MM.1S (cell line): ENCODE data around the gene ISCA1.

ENCODE experiments used
- DNase-seq: peaks from one replicate; pipeline ENCODE4 v3.0.0-alpha.2; 2015
- H2AFZ ChIP-seq: fragments of 300-600 bp; sonication (generic); 2 replicates; pipeline ENCODE4 v1.6.0; 2016; ENCODE audit warnings: antibody characterized with exemption, low read length
- H3F3A ChIP-seq: fragments of 300-600 bp; sonication (generic); 2 replicates; pipeline ENCODE4 v1.6.1; 2016; ENCODE audit warnings: mild to moderate bottlenecking, antibody characterized with exemption, low read length, moderate library complexity, mixed read lengths; ENCODE audit not compliant: insufficient read depth
- H3K27ac ChIP-seq: fragments of 300-600 bp; sonication (generic); 2 replicates; pipeline ENCODE4 v1.5.1; 2016; ENCODE audit warnings: mild to moderate bottlenecking, low read length
- H3K27me3 ChIP-seq: fragments of 300-600 bp; sonication (generic); replicated peaks from 2 replicates; pipeline ENCODE4 v1.6.0; 2016; ENCODE audit warnings: low read length; ENCODE audit not compliant: insufficient read depth
- H3K36me3 ChIP-seq: fragments of 300-600 bp; sonication (generic); replicated peaks from 2 replicates; pipeline ENCODE4 v1.6.1; 2016; ENCODE audit warnings: mild to moderate bottlenecking, low read length, mixed read lengths; ENCODE audit not compliant: insufficient read depth
- H3K4me1 ChIP-seq: fragments of 300-600 bp; sonication (generic); 2 replicates; pipeline ENCODE4 v1.6.1; 2016; ENCODE audit warnings: low read length, mixed read lengths
- H3K4me2 ChIP-seq: fragments of 300-600 bp; sonication (generic); 2 replicates; pipeline ENCODE4 v1.6.0; 2016; ENCODE audit warnings: low read depth, low read length
- H3K4me3 ChIP-seq: fragments of 300-600 bp; sonication (generic); 2 replicates; pipeline ENCODE4 v1.5.1; 2016; ENCODE audit warnings: low read length, mixed read lengths
- H3K79me2 ChIP-seq: fragments of 300-600 bp; sonication (generic); 2 replicates; pipeline ENCODE4 v1.6.1; 2016; ENCODE audit warnings: mixed run types, low read length, mixed read lengths
- H3K9ac ChIP-seq: fragments of 300-600 bp; sonication (generic); 2 replicates; pipeline ENCODE4 v1.6.1; 2016; ENCODE audit warnings: low read length, mixed read lengths
- H3K9me2 ChIP-seq: fragments of 300-600 bp; sonication (generic); replicated peaks from 2 replicates; pipeline ENCODE4 v1.6.1; 2016; ENCODE audit warnings: mild to moderate bottlenecking, low read length, mixed read lengths; ENCODE audit not compliant: insufficient read depth
- H3K9me3 ChIP-seq: fragments of 300-600 bp; sonication (generic); replicated peaks from 2 replicates; pipeline ENCODE4 v1.6.1; 2016; ENCODE audit warnings: mild to moderate bottlenecking, low read length, mixed read lengths; ENCODE audit not compliant: insufficient read depth
- H4K20me1 ChIP-seq: fragments of 300-600 bp; sonication (generic); 2 replicates; pipeline ENCODE4 v1.6.1; 2016; ENCODE audit warnings: mild to moderate bottlenecking, low read length, moderate library complexity, mixed read lengths; ENCODE audit not compliant: insufficient read depth
- EZH2 ChIP-seq: fragments of 300-600 bp; sonication (generic); optimal IDR thresholded peaks from 2 replicates; pipeline ENCODE3; 2017; ENCODE audit warnings: low read depth, mild to moderate bottlenecking, antibody characterized with exemption, low read length, mixed read lengths
- EZH2phosphoT487 ChIP-seq: fragments of 300-600 bp; sonication (generic); IDR thresholded peaks from 2 replicates; pipeline ENCODE4 v1.6.1; 2018; ENCODE audit warnings: antibody characterized with exemption, low read length
- TF ChIP-seq, protein P1 (sequence below): fragments of 300-600 bp; sonication (generic); IDR thresholded peaks from 2 replicates; pipeline ENCODE4 v1.5.1; 2016; ENCODE audit warnings: antibody characterized with exemption, low read length, mixed read lengths

ISCA1 gene

DNA sequence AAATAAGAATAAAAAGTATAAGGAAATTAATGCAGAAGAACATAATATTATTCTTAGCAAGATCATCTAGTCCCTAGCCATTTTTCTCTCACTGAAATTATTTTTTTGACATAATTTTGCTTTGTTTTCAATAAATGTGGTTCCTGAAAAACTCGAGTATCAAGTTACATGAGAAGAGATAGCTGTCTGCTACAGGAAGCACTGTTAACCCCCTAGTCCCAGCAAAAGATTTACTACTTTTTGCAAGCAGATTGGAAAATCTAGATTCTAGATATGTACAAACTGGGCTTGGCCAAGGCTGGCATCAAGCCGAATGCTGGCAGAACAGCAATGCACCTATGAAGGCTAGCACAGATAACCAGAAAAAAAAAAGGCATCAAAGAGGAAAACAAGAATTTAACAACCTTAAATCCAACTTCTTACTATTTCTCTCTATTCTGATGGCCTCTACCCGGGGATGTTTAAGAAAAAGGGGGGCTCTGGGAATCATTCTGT lies 21.9 kb upstream of the ISCA1 start:
- no peaks in the 10 kb centered on the region for H4K20me1 ChIP-seq
- no peak overlapping the region for H3K4me2 ChIP-seq

DNA sequence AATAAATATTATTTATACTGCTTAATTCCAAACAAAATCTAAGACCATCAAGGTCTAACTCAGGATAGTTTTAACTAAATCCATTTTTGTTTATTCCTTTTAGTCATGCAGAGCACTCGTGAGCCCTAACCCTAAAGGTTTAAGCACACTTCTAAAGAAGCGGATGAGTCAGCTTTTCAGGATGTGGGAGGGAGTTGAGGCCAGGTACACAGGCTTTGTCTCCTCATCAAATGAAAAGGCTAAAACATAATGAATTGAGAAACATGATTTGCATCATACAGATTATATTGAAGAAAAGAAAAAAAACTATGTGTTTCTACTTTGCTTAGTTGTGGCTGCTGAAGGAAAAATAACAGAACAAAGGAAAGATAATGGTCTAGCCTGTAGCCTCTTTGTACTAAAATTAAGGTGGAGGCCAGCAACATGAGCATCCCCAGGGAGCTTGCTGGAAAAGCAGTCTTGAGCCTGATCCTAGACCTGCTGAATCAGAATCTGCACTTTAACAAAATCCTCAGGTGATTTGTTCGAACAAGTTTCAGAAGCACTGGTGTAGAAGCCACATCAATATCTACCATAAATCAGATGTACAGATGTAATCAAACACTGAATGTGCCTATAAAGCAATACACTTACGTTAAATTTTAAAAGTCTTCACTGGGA lies 21.1 kb upstream of the ISCA1 start:
- Histone ChIP-seq H2AFZ (no peak overlapping the region), H3K9me3 (no peaks in the 10 kb centered on the region), H3K27me3 (no peaks in the 10 kb centered on the region), H3K36me3 (peaks cover 13% of the 10 kb centered on the region), H3K9ac (no peak overlapping the region), H4K20me1 (no peaks in the 10 kb centered on the region), H3K4me3 (no peak overlapping the region), H3K79me2 (peaks cover 12% of the 10 kb centered on the region; the same call in 1 of the 2 replicates), H3F3A (peaks cover 36% of the 10 kb centered on the region), H3K27ac (no peak overlapping the region), H3K4me2 (no peak overlapping the region), H3K9me2 (no peaks in the 10 kb centered on the region), H3K4me1 (peaks cover 44% of the 10 kb centered on the region)
- TF ChIP-seq, protein P1, sequence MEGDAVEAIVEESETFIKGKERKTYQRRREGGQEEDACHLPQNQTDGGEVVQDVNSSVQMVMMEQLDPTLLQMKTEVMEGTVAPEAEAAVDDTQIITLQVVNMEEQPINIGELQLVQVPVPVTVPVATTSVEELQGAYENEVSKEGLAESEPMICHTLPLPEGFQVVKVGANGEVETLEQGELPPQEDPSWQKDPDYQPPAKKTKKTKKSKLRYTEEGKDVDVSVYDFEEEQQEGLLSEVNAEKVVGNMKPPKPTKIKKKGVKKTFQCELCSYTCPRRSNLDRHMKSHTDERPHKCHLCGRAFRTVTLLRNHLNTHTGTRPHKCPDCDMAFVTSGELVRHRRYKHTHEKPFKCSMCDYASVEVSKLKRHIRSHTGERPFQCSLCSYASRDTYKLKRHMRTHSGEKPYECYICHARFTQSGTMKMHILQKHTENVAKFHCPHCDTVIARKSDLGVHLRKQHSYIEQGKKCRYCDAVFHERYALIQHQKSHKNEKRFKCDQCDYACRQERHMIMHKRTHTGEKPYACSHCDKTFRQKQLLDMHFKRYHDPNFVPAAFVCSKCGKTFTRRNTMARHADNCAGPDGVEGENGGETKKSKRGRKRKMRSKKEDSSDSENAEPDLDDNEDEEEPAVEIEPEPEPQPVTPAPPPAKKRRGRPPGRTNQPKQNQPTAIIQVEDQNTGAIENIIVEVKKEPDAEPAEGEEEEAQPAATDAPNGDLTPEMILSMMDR = no peak
- TF ChIP-seq EZH2 = no peak
- TF ChIP-seq EZH2phosphoT487 = no peak
- DNase-seq = no peak

More for the DNA sequence above, 21.9 kb upstream of the ISCA1 start:
- H3K36me3 ChIP-seq = peaks cover 13% of the 10 kb centered on the region
- peaks cover 37% of the 10 kb centered on the region for H3K4me1 ChIP-seq
- H3K79me2 ChIP-seq = peaks cover 12% of the 10 kb centered on the region; the same call in 1 of the 2 replicates
- no peaks in the 10 kb centered on the region for H3K9me3 ChIP-seq
- TF ChIP-seq, protein P1 = no peak
- TF ChIP-seq EZH2 = no peak
- no peak for TF ChIP-seq EZH2phosphoT487
- no peaks in the 10 kb centered on the region for H3K27me3 ChIP-seq
- no peak overlapping the region for H3K27ac ChIP-seq
- DNase-seq = no peak
- no peaks in the 10 kb centered on the region for H3K9me2 ChIP-seq
- no peak overlapping the region for H3K4me3 ChIP-seq
- H3K9ac ChIP-seq = no peak overlapping the region
- H2AFZ ChIP-seq = no peak overlapping the region
- peaks cover 27% of the 10 kb centered on the region for H3F3A ChIP-seq

DNA sequence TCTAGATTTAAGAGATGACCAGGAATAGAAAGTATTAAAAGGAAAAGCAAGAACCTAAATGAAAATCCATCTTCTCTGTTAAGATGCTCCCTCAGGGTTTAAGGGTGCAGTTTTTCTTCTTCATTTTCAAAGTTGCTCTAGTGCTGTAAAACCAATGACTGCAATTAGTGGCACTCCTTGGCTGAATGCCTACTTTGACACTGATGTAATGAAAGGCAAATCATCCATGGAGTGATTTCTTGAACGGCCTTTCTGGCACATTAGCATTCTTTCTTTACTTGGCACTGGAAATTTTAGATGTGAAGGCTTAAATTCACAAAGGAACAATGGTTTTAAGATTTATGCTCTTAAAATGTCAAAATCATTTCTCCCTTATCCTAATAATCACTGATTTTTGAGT lies 19.3 kb upstream of the ISCA1 start:
- Histone ChIP-seq H3K36me3 (peaks cover 13% of the 10 kb centered on the region), H3K4me1 (peaks cover 49% of the 10 kb centered on the region), H4K20me1 (no peaks in the 10 kb centered on the region)

More for the DNA sequence above, 19.3 kb upstream of the ISCA1 start:
- H2AFZ ChIP-seq = no peak overlapping the region
- peaks cover 17% of the 10 kb centered on the region for H3K79me2 ChIP-seq
- H3K9ac ChIP-seq = no peak overlapping the region
- no peaks in the 10 kb centered on the region for H3K9me2 ChIP-seq
- no peaks in the 10 kb centered on the region for H3K27me3 ChIP-seq
- H3K4me3 ChIP-seq = no peak overlapping the region
- H3K27ac ChIP-seq = no peak overlapping the region
- TF ChIP-seq EZH2 (no peak), EZH2phosphoT487 (no peak)
- TF ChIP-seq, protein P1 = no peak
- H3K9me3 ChIP-seq = no peaks in the 10 kb centered on the region
- no peak for DNase-seq
- H3F3A ChIP-seq = peaks cover 39% of the 10 kb centered on the region
- H3K4me2 ChIP-seq = no peak overlapping the region
